GM11168 (cell line): Measurements from ENCODE around the gene SSTR5.
"Not testable (repeated sequence)": the region's sequence is repeated elsewhere in the genome, so short reads cannot be mapped to it uniquely, and the experiment has no call there.

Source experiments
- in situ Hi-C: fragments of 300-500 bp; cut with MboI; formaldehyde crosslinking; loops from one replicate; pipeline ENCODE4 v1.12.0; 2022; ENCODE audit warnings: low sequenced_read_pairs; ENCODE audit not compliant: unreplicated experiment

Gene SSTR5

GRCh38 chr16:1071561-1072225, 854 bp upstream of the SSTR5 start:
- in situ Hi-C loops, result no loop called here

- in situ Hi-C loops, result no loop called here
These were observed 663 bp downstream of the SSTR5 start for GRCh38 chr16:1073262-1073558.

- in situ Hi-C loops, result no loop called here
These were observed 1.2 kb downstream of the SSTR5 start for GRCh38 chr16:1073566-1074378.

GRCh38 chr16:1074379-1074649, 1.8 kb downstream of the SSTR5 start:
- in situ Hi-C loops, result no loop called here

- in situ Hi-C loops, result no loop called here
These were observed 3.0 kb downstream of the SSTR5 start for GRCh38 chr16:1075546-1075945.

GRCh38 chr16:1076801-1077576, 4.4 kb downstream of the SSTR5 start:
- in situ Hi-C loops, result no loop called here

GRCh38 chr16:1077877-1078578, 5.5 kb downstream of the SSTR5 start:
- in situ Hi-C loops, result no loop called here

GRCh38 chr16:1078579-1079021, 6.1 kb downstream of the SSTR5 start:
- in situ Hi-C loops, result no loop called here

- in situ Hi-C loops, result no loop called here
These were observed 6.8 kb downstream of the SSTR5 start for GRCh38 chr16:1079341-1079740.

- in situ Hi-C loops, result no loop called here
These were observed 7.4 kb downstream of the SSTR5 start for GRCh38 chr16:1079786-1080525.

GRCh38 chr16:1080801-1081733, 8.5 kb downstream of the SSTR5 start:
- in situ Hi-C loops, result no loop called here

- in situ Hi-C loops, result no loop called here
These were observed 9.3 kb downstream of the SSTR5 start for GRCh38 chr16:1081734-1082265.

- in situ Hi-C loops, result no loop called here
These were observed 9.9 kb downstream of the SSTR5 start for GRCh38 chr16:1082266-1082951.

- in situ Hi-C loops, result no loop called here
These were observed 10.6 kb downstream of the SSTR5 start for GRCh38 chr16:1082952-1083675.

- in situ Hi-C loops, result no loop called here
These were observed 12.4 kb downstream of the SSTR5 start for GRCh38 chr16:1084971-1085370.

- in situ Hi-C loops, result not testable (repeated sequence)
These were observed 13.9 kb downstream of the SSTR5 start for GRCh38 chr16:1086443-1086842.

- in situ Hi-C loops, result no loop called here
These were observed 16.0 kb downstream of the SSTR5 start for GRCh38 chr16:1088295-1089170.
